Stomach smooth muscle (tissue), 2 donors: ENCODE results near the gene CERS5.

Experiments used
- H3K27ac ChIP-seq: one replicate; pipeline ENCODE4 v1.7.0; 2013; ENCODE audit warnings: mild to moderate bottlenecking, low read length, inconsistent platforms
- H3K27me3 ChIP-seq, 2 donors: one replicate each; pipeline ENCODE4 v1.7.0; 2013; ENCODE audit warnings: low read length in 2 of 2; ENCODE audit not compliant: insufficient read depth in 2 of 2, control insufficient read depth in 1 of 2
- H3K36me3 ChIP-seq, 2 donors: one replicate each; pipeline ENCODE4 v1.7.0; 2013; ENCODE audit warnings: low read length in 2 of 2; ENCODE audit not compliant: control insufficient read depth in 2 of 2, insufficient read depth in 2 of 2
- H3K4me1 ChIP-seq: one replicate; pipeline ENCODE4 v1.7.0; 2013; ENCODE audit warnings: low read length; ENCODE audit not compliant: control insufficient read depth, insufficient read depth
- H3K4me3 ChIP-seq, 2 donors: one replicate each; pipeline ENCODE4 v1.7.0; 2013; ENCODE audit warnings: low read length in 2 of 2
- H3K9ac ChIP-seq, 2 donors: one replicate each; pipeline ENCODE4 v1.7.0; 2013; ENCODE audit warnings: low read length in 2 of 2, mild to moderate bottlenecking in 1 of 2
- H3K9me3 ChIP-seq, 2 donors: one replicate each; pipeline ENCODE4 v1.7.0; 2013; ENCODE audit warnings: low read length in 2 of 2; ENCODE audit not compliant: control insufficient read depth in 2 of 2
- donor health status: healthy.
- donor health status: Pancreatic carcinoma.

Gene CERS5

DNA sequence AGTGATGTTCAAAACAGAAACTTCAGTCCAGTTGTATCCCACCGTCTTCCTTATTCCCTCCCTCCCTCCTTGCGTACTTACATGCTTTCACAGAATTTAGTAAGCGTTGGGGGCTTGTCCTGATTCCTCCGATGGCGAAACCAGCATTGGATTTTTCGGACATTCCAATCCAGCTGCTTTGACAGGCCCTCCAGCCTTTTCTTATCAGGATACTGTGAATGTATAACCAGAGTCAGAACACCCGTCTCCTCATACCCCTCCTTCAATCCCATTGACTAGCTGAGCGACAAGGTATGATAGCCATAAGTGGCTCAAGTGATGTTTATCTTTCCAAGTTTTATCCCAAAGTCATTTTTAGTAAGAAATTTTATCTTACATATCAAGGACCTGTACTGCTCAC, 24.2 kb downstream of the CERS5 start:
- H3K27ac ChIP-seq = no peak overlapping the region
- H3K36me3 ChIP-seq = peaks cover 5 to 17% of the 10 kb centered on the region in 2 donors
- no peaks in the 10 kb centered on the region for H3K27me3 ChIP-seq
- no peaks in the 10 kb centered on the region for H3K9me3 ChIP-seq
- no peak overlapping the region for H3K9ac ChIP-seq
- no peaks in the 10 kb centered on the region for H3K4me1 ChIP-seq
- no peak overlapping the region for H3K4me3 ChIP-seq

GRCh38 chr12:50132505-50133135, 34.5 kb downstream of the CERS5 start:
- no peak overlapping the region for H3K27ac ChIP-seq
- no peaks in the 10 kb centered on the region for H3K27me3 ChIP-seq
- H3K4me3 ChIP-seq = no peak overlapping the region
- peaks cover 9% of the 10 kb centered on the region for H3K4me1 ChIP-seq
- peaks cover 38 to 44% of the 10 kb centered on the region in 2 donors for H3K36me3 ChIP-seq
- no peak overlapping the region for H3K9ac ChIP-seq
- no peaks in the 10 kb centered on the region for H3K9me3 ChIP-seq

DNA sequence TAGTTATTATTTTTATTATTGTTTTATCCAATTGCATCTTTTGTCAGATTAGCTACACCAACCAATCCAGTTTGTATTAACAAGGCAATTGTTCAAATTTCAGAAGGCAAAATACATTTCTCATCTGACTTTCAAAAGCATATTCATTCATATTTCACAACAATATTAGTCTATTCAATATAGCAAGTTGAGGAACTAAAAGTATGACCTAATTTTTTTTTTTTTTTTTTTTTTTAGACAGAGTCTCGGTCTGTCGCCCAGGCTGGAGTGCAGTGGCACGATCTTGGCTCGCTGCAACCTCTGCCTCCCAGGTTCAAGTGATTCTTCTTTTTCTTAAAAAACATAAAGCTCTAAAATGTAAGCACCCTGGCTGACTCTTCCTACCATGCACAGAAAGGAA, 37.9 kb downstream of the CERS5 start:
- no peaks in the 10 kb centered on the region for H3K9me3 ChIP-seq
- no peak overlapping the region for H3K27ac ChIP-seq
- peaks cover 33 to 41% of the 10 kb centered on the region in 2 donors for H3K36me3 ChIP-seq
- no peaks in the 10 kb centered on the region for H3K27me3 ChIP-seq
- H3K4me1 ChIP-seq = peaks cover 2% of the 10 kb centered on the region
- no peak overlapping the region for H3K4me3 ChIP-seq
- H3K9ac ChIP-seq = no peak overlapping the region

DNA sequence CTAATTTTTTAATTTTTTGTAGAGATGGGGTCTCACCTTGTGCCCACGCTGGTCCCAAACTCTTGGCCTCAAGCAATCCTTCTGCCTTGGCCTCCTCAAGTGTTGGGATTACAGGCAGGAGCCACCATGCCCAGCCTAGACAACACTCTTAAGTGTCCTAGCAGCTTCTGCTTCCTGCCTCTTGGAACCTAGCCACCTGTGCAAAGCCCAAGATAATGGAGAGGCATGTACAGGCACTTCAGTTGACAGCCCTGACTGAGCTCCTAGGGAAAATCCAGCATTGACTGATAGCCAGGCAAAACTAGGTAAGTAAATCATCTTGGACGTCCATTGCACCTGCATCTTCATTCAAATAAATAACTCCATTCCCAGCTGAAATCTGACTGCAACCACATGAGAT, 39.6 kb downstream of the CERS5 start:
- Histone ChIP-seq H3K27me3 (no peaks in the 10 kb centered on the region), H3K36me3 (peaks cover 35 to 43% of the 10 kb centered on the region in 2 donors), H3K4me3 (no peak overlapping the region), H3K9ac (no peak overlapping the region), H3K4me1 (peaks cover 2% of the 10 kb centered on the region), H3K9me3 (no peaks in the 10 kb centered on the region), H3K27ac (no peak overlapping the region)

DNA sequence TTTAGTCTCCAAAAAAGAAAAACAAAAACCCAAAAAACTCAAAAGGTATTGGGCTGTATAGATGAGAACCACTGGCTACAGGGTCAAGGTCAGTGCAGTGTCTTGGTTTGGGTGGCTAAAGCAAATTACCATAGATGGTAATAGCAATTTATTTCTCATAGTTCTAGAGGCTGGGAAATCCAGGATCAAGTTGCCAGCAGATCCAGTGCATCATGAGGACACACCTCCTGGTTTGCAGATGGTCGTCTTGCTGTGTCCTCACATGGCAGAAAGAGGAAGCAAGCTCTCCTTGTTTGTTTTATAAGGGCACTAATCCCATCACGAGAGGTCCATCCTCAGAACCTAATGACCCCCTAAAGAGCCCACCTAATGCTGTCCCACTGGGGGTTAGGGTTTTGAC, 44.0 kb downstream of the CERS5 start:
- no peak overlapping the region for H3K9ac ChIP-seq

DNA sequence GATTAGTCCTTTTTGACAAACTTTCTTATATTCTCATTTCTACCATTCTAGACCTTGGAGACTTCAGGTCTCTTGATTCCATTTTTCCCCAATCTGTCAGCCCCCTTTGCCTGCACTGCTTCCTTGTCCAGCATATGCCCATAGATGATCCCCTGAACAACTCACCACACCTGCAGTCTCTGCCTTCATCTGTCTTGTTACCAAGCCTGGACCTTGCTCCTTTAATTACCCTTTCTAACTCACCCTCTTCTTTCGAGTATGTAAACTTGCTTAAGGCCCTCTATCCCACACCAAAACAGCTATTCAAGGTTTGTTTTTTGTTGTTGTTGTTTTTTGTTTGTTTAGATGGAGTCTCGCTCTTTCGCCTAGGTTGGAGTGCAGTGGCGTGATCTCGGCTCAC, 45.5 kb downstream of the CERS5 start:
- H3K36me3 ChIP-seq = peaks cover 28 to 38% of the 10 kb centered on the region in 2 donors
- H3K9ac ChIP-seq = no peak overlapping the region
- H3K4me1 ChIP-seq = peaks cover 12% of the 10 kb centered on the region
- H3K9me3 ChIP-seq = no peaks in the 10 kb centered on the region
- H3K27ac ChIP-seq = no peak overlapping the region
- no peaks in the 10 kb centered on the region for H3K27me3 ChIP-seq
- no peak overlapping the region for H3K4me3 ChIP-seq

More for the DNA sequence above, 44.0 kb downstream of the CERS5 start:
- H3K36me3 ChIP-seq = peaks cover 39 to 48% of the 10 kb centered on the region in 2 donors
- no peak overlapping the region for H3K4me3 ChIP-seq
- H3K9me3 ChIP-seq = no peaks in the 10 kb centered on the region
- peaks cover 5% of the 10 kb centered on the region for H3K4me1 ChIP-seq
- H3K27ac ChIP-seq = no peak overlapping the region
- H3K27me3 ChIP-seq = no peaks in the 10 kb centered on the region

DNA sequence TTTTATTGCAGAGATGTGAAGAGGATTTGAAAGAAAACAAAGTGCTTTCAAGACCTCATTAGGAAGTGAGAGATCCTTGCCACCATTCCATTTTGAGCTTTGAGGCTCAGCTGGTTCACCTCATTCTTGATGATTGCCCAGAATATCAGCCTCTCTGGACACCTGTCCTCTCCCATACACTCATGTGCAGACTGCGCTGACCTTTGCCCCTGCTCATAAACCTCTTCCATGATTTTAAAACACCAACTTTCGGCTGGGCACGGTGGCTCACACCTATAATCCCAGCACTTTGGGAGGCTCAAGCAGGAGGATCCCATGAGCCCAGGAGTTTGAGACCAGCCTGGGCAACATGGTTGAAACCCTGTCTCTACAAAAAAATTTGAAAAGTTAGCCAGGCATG, 46.2 kb downstream of the CERS5 start:
- no peak overlapping the region for H3K4me3 ChIP-seq
- H3K4me1 ChIP-seq = peaks cover 12% of the 10 kb centered on the region
- no peaks in the 10 kb centered on the region for H3K27me3 ChIP-seq
- H3K36me3 ChIP-seq = peaks cover 31 to 39% of the 10 kb centered on the region in 2 donors
- no peaks in the 10 kb centered on the region for H3K9me3 ChIP-seq
- no peak overlapping the region for H3K9ac ChIP-seq
- H3K27ac ChIP-seq = no peak overlapping the region

- no peak overlapping the region for H3K4me3 ChIP-seq
- no peaks in the 10 kb centered on the region for H3K27me3 ChIP-seq
- peaks cover 13% of the 10 kb centered on the region for H3K4me1 ChIP-seq
- no peak overlapping the region for H3K27ac ChIP-seq
- peaks cover 31 to 40% of the 10 kb centered on the region in 2 donors for H3K36me3 ChIP-seq
- no peak overlapping the region for H3K9ac ChIP-seq
- H3K9me3 ChIP-seq = no peaks in the 10 kb centered on the region
These were observed 46.6 kb downstream of the CERS5 start for GRCh38 chr12:50120521-50120920.

DNA sequence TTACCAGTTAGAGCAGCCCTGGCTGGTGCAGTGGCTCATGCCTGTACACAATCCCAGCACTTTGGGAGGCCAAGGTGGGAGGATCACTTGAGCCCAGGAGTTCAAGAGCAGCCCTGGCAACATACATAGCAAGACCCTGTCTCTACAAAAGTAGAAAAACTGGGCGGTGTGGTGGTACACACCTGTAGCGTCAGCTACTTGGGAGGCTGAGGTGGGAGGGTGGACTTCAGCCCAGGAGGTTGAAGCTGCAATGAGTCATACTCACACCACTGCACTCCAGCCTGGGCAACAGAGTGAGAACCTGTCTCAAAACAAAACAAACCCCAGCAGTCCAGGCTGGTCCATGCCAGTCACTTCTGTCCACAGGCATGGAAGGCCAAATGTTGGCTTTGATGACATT, 47.8 kb downstream of the CERS5 start:
- Histone ChIP-seq H3K4me3 (no peak overlapping the region), H3K27me3 (no peaks in the 10 kb centered on the region), H3K27ac (peak overlapping the region; percentile 24), H3K9me3 (no peaks in the 10 kb centered on the region), H3K9ac (no peak overlapping the region), H3K36me3 (peaks cover 29 to 40% of the 10 kb centered on the region in 2 donors), H3K4me1 (peaks cover 17% of the 10 kb centered on the region)

DNA sequence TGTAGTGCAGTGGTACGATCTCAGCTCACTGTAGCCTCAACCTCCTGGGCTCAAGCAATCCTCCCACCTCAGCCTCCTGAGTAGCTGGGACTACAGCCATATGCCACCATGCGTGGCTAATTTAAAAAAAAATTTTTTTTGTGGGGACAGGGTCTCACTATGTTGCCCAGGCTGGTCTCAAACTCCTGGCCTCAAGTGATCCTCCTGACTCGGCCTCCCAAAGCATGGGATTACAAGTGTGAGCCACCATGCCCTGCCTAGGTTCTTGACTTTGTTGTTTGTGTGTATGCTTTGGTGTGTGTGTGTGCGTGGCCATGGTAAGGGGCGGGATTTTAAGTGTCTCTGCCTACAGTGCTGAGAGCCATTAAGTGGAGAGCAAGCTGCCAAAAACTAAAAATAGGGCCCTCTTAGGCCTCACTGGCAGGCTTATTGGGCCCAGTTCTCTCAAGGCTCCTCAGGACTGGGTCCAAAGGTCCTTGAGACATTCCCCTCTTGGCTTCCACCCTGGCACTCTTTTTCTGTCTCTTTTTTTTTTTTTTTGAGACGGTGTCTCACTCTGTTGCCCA, 50.0 kb downstream of the CERS5 start:
- peaks cover 20 to 26% of the 10 kb centered on the region in 2 donors for H3K36me3 ChIP-seq
- no peak overlapping the region for H3K9ac ChIP-seq
- H3K27me3 ChIP-seq = no peaks in the 10 kb centered on the region
- H3K4me1 ChIP-seq = peaks cover 32% of the 10 kb centered on the region
- H3K4me3 ChIP-seq = no peak overlapping the region
- no peaks in the 10 kb centered on the region for H3K9me3 ChIP-seq
- peak overlapping the region; percentile 2 for H3K27ac ChIP-seq
